Dendritic cell treated with granulocyte-macrophage colony-stimulating factor and Interleukin-4, amounts not matched to agents 40 ng/mL and 50 ng/mL, for 4 days (primary cell): Measurements from ENCODE around the gene GPR37.
A peak's percentile ranks its signal among the peaks of the same experiment; 100 is the strongest.

Experiments
- H3K27ac Mint-ChIP-seq: one replicate; pipeline ENCODE4 v1.8.0; 2022; ENCODE audit warnings: mild to moderate bottlenecking, mixed read lengths
- H3K27me3 Mint-ChIP-seq: one replicate; pipeline ENCODE4 v1.8.0; 2022; ENCODE audit warnings: mild to moderate bottlenecking, mixed read lengths
- H3K36me3 Mint-ChIP-seq: one replicate; pipeline ENCODE4 v1.8.0; 2022; ENCODE audit warnings: low read depth, mixed read lengths
- H3K4me1 Mint-ChIP-seq: one replicate; pipeline ENCODE4 v1.8.0; 2022; ENCODE audit warnings: low read depth, mixed read lengths
- H3K4me3 Mint-ChIP-seq: one replicate; pipeline ENCODE4 v1.8.0; 2022; ENCODE audit warnings: mild to moderate bottlenecking, moderate library complexity, mixed read lengths
- H3K9me3 Mint-ChIP-seq: one replicate; pipeline ENCODE4 v1.8.0; 2022; ENCODE audit warnings: mixed read lengths
- intact Hi-C: fragments of 100-400 bp; cut with micrococcal nuclease; formaldehyde crosslinking; loops from one replicate; pipeline ENCODE4 v1.15.0; 2022

GPR37 gene

GRCh38 chr7:124769136-124769535, 3.5 kb upstream of the GPR37 start:
- H3K27me3 Mint-ChIP-seq = peaks cover 35% of the 10 kb centered on the region
- H3K27ac Mint-ChIP-seq = no peak overlapping the region
- H3K9me3 Mint-ChIP-seq = no peaks in the 10 kb centered on the region
- no peaks in the 10 kb centered on the region for H3K36me3 Mint-ChIP-seq
- intact Hi-C loops = no loop called here
- H3K4me1 Mint-ChIP-seq = peaks cover 16% of the 10 kb centered on the region
- H3K4me3 Mint-ChIP-seq = no peak overlapping the region

GRCh38 chr7:124768525-124768924, 2.9 kb upstream of the GPR37 start:
- H3K27me3 Mint-ChIP-seq = peaks cover 41% of the 10 kb centered on the region
- peaks cover 16% of the 10 kb centered on the region for H3K4me1 Mint-ChIP-seq
- intact Hi-C loops = no loop called here
- H3K9me3 Mint-ChIP-seq = no peaks in the 10 kb centered on the region
- H3K36me3 Mint-ChIP-seq = no peaks in the 10 kb centered on the region
- H3K4me3 Mint-ChIP-seq = no peak overlapping the region
- no peak overlapping the region for H3K27ac Mint-ChIP-seq

- Mint-ChIP-seq H3K4me1 (peaks cover 16% of the 10 kb centered on the region), H3K9me3 (no peaks in the 10 kb centered on the region), H3K36me3 (no peaks in the 10 kb centered on the region), H3K4me3 (peak overlapping the region; percentile 72), H3K27ac (no peak overlapping the region), H3K27me3 (peaks cover 56% of the 10 kb centered on the region)
- intact Hi-C loops = no loop called here
Measured at GRCh38 chr7:124764847-124765400, 668 bp downstream of the GPR37 start.

GRCh38 chr7:124764051-124764846, 1.3 kb downstream of the GPR37 start:
- H3K27me3 Mint-ChIP-seq = peaks cover 56% of the 10 kb centered on the region
- intact Hi-C loops = no loop called here
- H3K4me3 Mint-ChIP-seq = no peak overlapping the region

GRCh38 chr7:124762611-124763143, 2.9 kb downstream of the GPR37 start:
- no peaks in the 10 kb centered on the region for H3K9me3 Mint-ChIP-seq
- H3K4me3 Mint-ChIP-seq = no peak overlapping the region
- peaks cover 16% of the 10 kb centered on the region for H3K4me1 Mint-ChIP-seq
- no peak overlapping the region for H3K27ac Mint-ChIP-seq
- H3K27me3 Mint-ChIP-seq = peaks cover 54% of the 10 kb centered on the region
- intact Hi-C loops = no loop called here
- H3K36me3 Mint-ChIP-seq = no peaks in the 10 kb centered on the region

More at GRCh38 chr7:124764051-124764846, 1.3 kb downstream of the GPR37 start:
- Mint-ChIP-seq H3K9me3 (no peaks in the 10 kb centered on the region), H3K4me1 (peaks cover 16% of the 10 kb centered on the region), H3K36me3 (no peaks in the 10 kb centered on the region), H3K27ac (no peak overlapping the region)

GRCh38 chr7:124761164-124761715, 4.4 kb downstream of the GPR37 start:
- H3K27ac Mint-ChIP-seq = no peak overlapping the region
- peaks cover 16% of the 10 kb centered on the region for H3K4me1 Mint-ChIP-seq
- H3K9me3 Mint-ChIP-seq = no peaks in the 10 kb centered on the region
- H3K36me3 Mint-ChIP-seq = no peaks in the 10 kb centered on the region
- peaks cover 41% of the 10 kb centered on the region for H3K27me3 Mint-ChIP-seq
- no peak overlapping the region for H3K4me3 Mint-ChIP-seq
- intact Hi-C loops = no loop called here

- Mint-ChIP-seq H3K4me1 (no peaks in the 10 kb centered on the region), H3K9me3 (no peaks in the 10 kb centered on the region), H3K4me3 (no peak overlapping the region), H3K27ac (no peak overlapping the region), H3K36me3 (no peaks in the 10 kb centered on the region), H3K27me3 (peaks cover 13% of the 10 kb centered on the region)
- intact Hi-C loops = no loop called here
Measured at GRCh38 chr7:124758327-124758726, 7.3 kb downstream of the GPR37 start.

GRCh38 chr7:124754576-124755268, 10.9 kb downstream of the GPR37 start:
- no peaks in the 10 kb centered on the region for H3K9me3 Mint-ChIP-seq
- H3K27ac Mint-ChIP-seq = no peak overlapping the region
- no peaks in the 10 kb centered on the region for H3K36me3 Mint-ChIP-seq
- H3K4me3 Mint-ChIP-seq = no peak overlapping the region
- intact Hi-C loops = no loop called here
- H3K4me1 Mint-ChIP-seq = no peaks in the 10 kb centered on the region
- no peaks in the 10 kb centered on the region for H3K27me3 Mint-ChIP-seq

- no peaks in the 10 kb centered on the region for H3K4me1 Mint-ChIP-seq
- no peak overlapping the region for H3K27ac Mint-ChIP-seq
- no peaks in the 10 kb centered on the region for H3K27me3 Mint-ChIP-seq
- H3K9me3 Mint-ChIP-seq = no peaks in the 10 kb centered on the region
- no peaks in the 10 kb centered on the region for H3K36me3 Mint-ChIP-seq
- H3K4me3 Mint-ChIP-seq = no peak overlapping the region
- intact Hi-C loops = no loop called here
Measured at GRCh38 chr7:124752310-124752709, 13.3 kb downstream of the GPR37 start.

GRCh38 chr7:124751027-124751426, 14.6 kb downstream of the GPR37 start:
- intact Hi-C loops = no loop called here
- H3K4me3 Mint-ChIP-seq = no peak overlapping the region
- H3K27ac Mint-ChIP-seq = no peak overlapping the region
- no peaks in the 10 kb centered on the region for H3K36me3 Mint-ChIP-seq
- H3K27me3 Mint-ChIP-seq = no peaks in the 10 kb centered on the region
- no peaks in the 10 kb centered on the region for H3K9me3 Mint-ChIP-seq
- no peaks in the 10 kb centered on the region for H3K4me1 Mint-ChIP-seq

GRCh38 chr7:124747072-124747471, 18.5 kb downstream of the GPR37 start:
- Mint-ChIP-seq H3K27ac (no peak overlapping the region), H3K27me3 (no peaks in the 10 kb centered on the region), H3K4me1 (no peaks in the 10 kb centered on the region), H3K36me3 (no peaks in the 10 kb centered on the region), H3K9me3 (no peaks in the 10 kb centered on the region), H3K4me3 (no peak overlapping the region)
- intact Hi-C loops = no loop called here

GRCh38 chr7:124738639-124739038, 27.0 kb downstream of the GPR37 start:
- H3K4me1 Mint-ChIP-seq = no peaks in the 10 kb centered on the region
- no peaks in the 10 kb centered on the region for H3K27me3 Mint-ChIP-seq
- no peaks in the 10 kb centered on the region for H3K9me3 Mint-ChIP-seq
- H3K27ac Mint-ChIP-seq = no peak overlapping the region
- no peak overlapping the region for H3K4me3 Mint-ChIP-seq
- H3K36me3 Mint-ChIP-seq = no peaks in the 10 kb centered on the region
- intact Hi-C loops = no loop called here

- no peaks in the 10 kb centered on the region for H3K4me1 Mint-ChIP-seq
- H3K27me3 Mint-ChIP-seq = no peaks in the 10 kb centered on the region
- H3K27ac Mint-ChIP-seq = no peak overlapping the region
- intact Hi-C loops = no loop called here
- H3K9me3 Mint-ChIP-seq = peaks cover 2% of the 10 kb centered on the region
- no peaks in the 10 kb centered on the region for H3K36me3 Mint-ChIP-seq
- H3K4me3 Mint-ChIP-seq = no peak overlapping the region
Measured at GRCh38 chr7:124737760-124738300, 27.8 kb downstream of the GPR37 start.

- H3K9me3 Mint-ChIP-seq = peaks cover 31% of the 10 kb centered on the region
- no peaks in the 10 kb centered on the region for H3K27me3 Mint-ChIP-seq
- H3K4me1 Mint-ChIP-seq = no peaks in the 10 kb centered on the region
- no peak overlapping the region for H3K4me3 Mint-ChIP-seq
- H3K27ac Mint-ChIP-seq = no peak overlapping the region
- H3K36me3 Mint-ChIP-seq = no peaks in the 10 kb centered on the region
- intact Hi-C loops = no loop called here
Measured at GRCh38 chr7:124728610-124729009, 37.0 kb downstream of the GPR37 start.
